Osteocyte (in vitro differentiated cells): ENCODE results near the gene PPARA. TPM values are rescaled to one million over a fixed set of nuclear protein-coding genes. Genes with fewer than 3 reads are reported as not detected.

ENCODE experiments used
- DNase-seq: peaks from one replicate; pipeline ENCODE4 v3.0.0; 2021; ENCODE audit warnings: mixed read lengths; ENCODE audit not compliant: unreplicated experiment; ENCODE audit errors: extremely low spot score
- H3K27ac Mint-ChIP-seq: one replicate; pipeline ENCODE4 v1.8.0; 2021; ENCODE audit warnings: mild to moderate bottlenecking, mixed read lengths; ENCODE audit not compliant: unreplicated experiment
- H3K27me3 Mint-ChIP-seq: one replicate; pipeline ENCODE4 v1.8.0; 2021; ENCODE audit warnings: mixed read lengths; ENCODE audit not compliant: unreplicated experiment
- H3K36me3 Mint-ChIP-seq: one replicate; pipeline ENCODE4 v1.8.0; 2021; ENCODE audit warnings: mixed read lengths; ENCODE audit not compliant: unreplicated experiment
- H3K4me1 Mint-ChIP-seq: one replicate; pipeline ENCODE4 v1.8.0; 2021; ENCODE audit warnings: mixed read lengths; ENCODE audit not compliant: unreplicated experiment
- H3K4me3 Mint-ChIP-seq: one replicate; pipeline ENCODE4 v1.8.0; 2021; ENCODE audit warnings: mild to moderate bottlenecking, moderate library complexity, mixed read lengths; ENCODE audit not compliant: unreplicated experiment
- H3K9me3 Mint-ChIP-seq: one replicate; pipeline ENCODE4 v1.8.0; 2021; ENCODE audit warnings: mixed read lengths; ENCODE audit not compliant: unreplicated experiment
- CTCF ChIP-seq: fragments of 200-600 bp; sonication (generic); IDR thresholded peaks from 2 replicates; pipeline ENCODE4 v1.5.0; 2021; ENCODE audit warnings: antibody characterized with exemption, mild to moderate bottlenecking, moderate library complexity
- total RNA-seq: library from RNA; stranded (reverse); gene quantifications from 2 replicates; pipeline ENCODE4 v1.2.1, GENCODE V29; 2021

PPARA gene
- total RNA-seq, 1 donor from 2014 or later: 21.9 TPM

- Mint-ChIP-seq H3K4me3 (no peak overlapping the region), H3K27ac (no peak overlapping the region), H3K9me3 (no peaks in the 10 kb centered on the region), H3K27me3 (no peaks in the 10 kb centered on the region), H3K36me3 (peaks cover 4% of the 10 kb centered on the region), H3K4me1 (peaks cover 31% of the 10 kb centered on the region)
- no peak for TF ChIP-seq CTCF
- no peak for DNase-seq
Observed at GRCh38 chr22:46117206-46118199, 32.8 kb upstream of the PPARA start.

GRCh38 chr22:46119093-46119728 is 31.1 kb upstream of the PPARA start:
- no peak overlapping the region for H3K4me3 Mint-ChIP-seq
- TF ChIP-seq CTCF: no peak
- no peak for DNase-seq
- H3K27me3 Mint-ChIP-seq: no peaks in the 10 kb centered on the region
- no peaks in the 10 kb centered on the region for H3K36me3 Mint-ChIP-seq
- peaks cover 26% of the 10 kb centered on the region for H3K4me1 Mint-ChIP-seq
- H3K27ac Mint-ChIP-seq: no peak overlapping the region
- no peaks in the 10 kb centered on the region for H3K9me3 Mint-ChIP-seq

DNA sequence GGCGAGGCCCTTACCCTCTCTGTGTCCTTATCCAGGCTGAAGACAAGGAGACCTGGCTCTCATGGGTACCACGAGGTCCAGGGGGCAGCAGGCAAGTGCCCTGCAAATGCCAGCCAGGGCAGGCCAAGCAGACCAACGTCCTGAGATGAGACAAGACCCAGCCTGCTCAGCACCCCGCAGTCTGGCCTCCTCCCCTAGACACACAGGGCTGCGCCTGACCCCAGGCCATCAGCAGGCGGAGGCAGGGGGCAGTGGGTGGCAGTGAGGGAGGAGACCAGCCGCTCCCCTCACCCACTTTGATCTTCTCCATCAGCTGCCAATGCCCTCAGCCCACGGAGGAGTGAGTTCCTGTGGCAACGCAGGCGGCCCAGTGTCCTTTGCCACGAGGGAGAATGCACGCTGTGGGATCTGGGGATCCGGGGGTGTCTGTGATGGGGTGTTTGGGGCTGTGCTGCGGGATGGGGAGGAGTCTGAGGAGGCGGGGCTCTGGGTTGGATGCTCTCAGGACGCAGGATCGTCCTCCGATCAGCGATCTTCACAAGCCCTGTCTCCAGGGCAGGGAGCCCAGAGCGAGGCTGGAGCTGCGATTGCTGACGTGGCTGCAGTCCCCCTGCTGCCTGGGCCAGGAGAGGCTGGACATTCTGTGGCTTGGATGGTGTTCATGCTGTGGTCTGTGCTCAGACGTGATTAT is 30.5 kb upstream of the PPARA start:
- no peak for TF ChIP-seq CTCF
- DNase-seq: no peak
- Mint-ChIP-seq H3K9me3 (no peaks in the 10 kb centered on the region), H3K27ac (no peak overlapping the region), H3K4me1 (peaks cover 23% of the 10 kb centered on the region), H3K27me3 (no peaks in the 10 kb centered on the region), H3K4me3 (no peak overlapping the region), H3K36me3 (no peaks in the 10 kb centered on the region)

- no peak overlapping the region for H3K4me3 Mint-ChIP-seq
- no peak for TF ChIP-seq CTCF
- H3K27ac Mint-ChIP-seq: no peak overlapping the region
- peaks cover 20% of the 10 kb centered on the region for H3K4me1 Mint-ChIP-seq
- no peaks in the 10 kb centered on the region for H3K9me3 Mint-ChIP-seq
- no peaks in the 10 kb centered on the region for H3K27me3 Mint-ChIP-seq
- DNase-seq: no peak
- no peaks in the 10 kb centered on the region for H3K36me3 Mint-ChIP-seq
Observed at GRCh38 chr22:46120420-46120737, 29.9 kb upstream of the PPARA start.

DNA sequence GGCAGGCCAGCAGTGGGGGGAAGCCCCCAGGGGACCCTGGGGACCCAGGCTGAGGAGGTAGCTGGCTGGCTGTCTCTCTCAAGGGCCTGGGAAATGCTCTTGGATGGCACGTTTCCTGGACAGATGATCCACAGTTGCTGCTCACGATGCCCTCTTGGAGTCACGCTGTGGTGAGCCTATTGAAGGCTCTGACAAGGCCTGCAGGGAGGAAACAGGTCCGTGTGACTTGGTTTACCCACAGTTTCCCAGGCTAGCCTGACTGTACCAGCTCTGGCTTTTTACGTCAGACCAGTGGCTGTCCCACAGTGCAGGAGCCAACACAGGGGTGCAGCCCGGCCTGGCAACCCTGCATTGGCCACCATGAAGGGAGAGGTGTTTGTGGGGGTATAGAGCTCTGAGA is 29.2 kb upstream of the PPARA start:
- no peak for TF ChIP-seq CTCF
- Mint-ChIP-seq H3K36me3 (no peaks in the 10 kb centered on the region), H3K4me3 (no peak overlapping the region), H3K27ac (no peak overlapping the region), H3K9me3 (no peaks in the 10 kb centered on the region), H3K4me1 (peaks cover 13% of the 10 kb centered on the region), H3K27me3 (no peaks in the 10 kb centered on the region)
- no peak for DNase-seq
